K562 (cell line): Measurements from ENCODE around the gene FOXK2. TPM values are rescaled to one million over a fixed set of nuclear protein-coding genes. Genes with fewer than 3 reads are reported as not detected.

Experiments
- DMBX1 ChIP-seq: fragments of 250-450 bp; sonication (Bioruptor Pico); IDR thresholded peaks from 2 replicates; pipeline ENCODE4 v1.8.0; 2022; ENCODE audit warnings: inconsistent platforms, mild to moderate bottlenecking, moderate library complexity, borderline replicate concordance
- MYC ChIP-seq, 2 experiments: fragments of 250-450 bp in 1 of 2; sonication (Bioruptor Pico) in 1 of 2; IDR thresholded peaks; 2 replicates each; pipeline versions ENCODE4 v1.5.1 to v1.6.1; 2012 to 2021; ENCODE audit warnings: low read depth in 2 of 2, borderline replicate concordance in 1 of 2, improper control_type of control experiment in 1 of 2, low read length in 1 of 2, mild to moderate bottlenecking in 1 of 2, moderate library complexity in 1 of 2
- POLR2G ChIP-seq: fragments of 200-400 bp; formaldehyde crosslinking; IDR thresholded peaks from 2 replicates; pipeline ENCODE4 v1.6.1; 2017; ENCODE audit warnings: low read depth, mild to moderate bottlenecking, antibody characterized with exemption, low read length, moderate library complexity
- POLR2H ChIP-seq: IDR thresholded peaks from 2 replicates; pipeline ENCODE4 v1.6.1; 2016; ENCODE audit warnings: missing genetic modification characterization, low read depth, mild to moderate bottlenecking, control low read depth, missing compliant biosample characterization, moderate library complexity
- RHOXF2B ChIP-seq: fragments of 250-450 bp; sonication (Bioruptor Pico); conservative IDR thresholded peaks from 2 replicates; pipeline ENCODE4 v1.5.1; 2021
- SAP30 ChIP-seq: fragments of 200-600 bp; sonication (generic); IDR thresholded peaks from 2 replicates; pipeline ENCODE4 v1.6.1; 2012; ENCODE audit warnings: borderline replicate concordance, low read depth, mild to moderate bottlenecking, moderate library complexity, low read length, control low read depth, inconsistent platforms; ENCODE audit not compliant: insufficient read depth, poor library complexity, severe bottlenecking
- SMAD4 ChIP-seq: fragments of 250-450 bp; sonication (Bioruptor Pico); conservative IDR thresholded peaks from 2 replicates; pipeline ENCODE4 v1.8.0; 2021; ENCODE audit warnings: inconsistent platforms, mild to moderate bottlenecking, moderate library complexity
- ZNF444 ChIP-seq: fragments of 250-450 bp; sonication (Bioruptor Pico); IDR thresholded peaks from 2 replicates; pipeline ENCODE4 v1.4.0; 2020; ENCODE audit warnings: mild to moderate bottlenecking, moderate library complexity
- ZNF76 ChIP-seq: fragments of 250-450 bp; sonication (Bioruptor Pico); IDR thresholded peaks from 2 replicates; pipeline ENCODE4 v1.4.0; 2020; ENCODE audit warnings: mild to moderate bottlenecking, moderate library complexity, borderline replicate concordance
- ZNF79 ChIP-seq: fragments of 250-450 bp; sonication (Bioruptor Pico); IDR thresholded peaks from 2 replicates; pipeline ENCODE4 v1.4.0; 2020; ENCODE audit warnings: low read depth, mild to moderate bottlenecking, moderate library complexity
- polyA plus RNA-seq, 8 experiments: library from polyadenylated mRNA; depleted of rRNA in 4 of 8; stranded (reverse) in 5 of 8; unstranded in 3 of 8; fragments of >200 nt; fragmentation: Nextera tagmentation in 2 of 8; fragmentation: Illumina TruSeq in 1 of 8; extraction: Ambion mirVana in 2 of 8; extraction: Trizol in 1 of 8; gene quantifications; 2 replicates each; pipeline versions ENCODE4 v1.2.1 to v1.2.3, GENCODE V29; 2011 to 2014; ENCODE audit warnings: inconsistent platforms in 1 of 8, missing spikeins in 1 of 8
- total RNA-seq, 7 experiments: library from RNA; depleted of rRNA in 6 of 7; stranded (reverse); fragments of >200 nt in 6 of 7; fragmentation: Illumina TruSeq in 2 of 7; extraction: Trizol in 2 of 7; gene quantifications; 2 replicates each; pipeline versions ENCODE4 v1.2.1 to v1.2.3, GENCODE V29; 2011 to 2021; ENCODE audit warnings: low replicate concordance in 1 of 7
- TF ChIP-seq, protein P1 (sequence below): fragments of 250-450 bp; sonication (Bioruptor Pico); IDR thresholded peaks from 2 replicates; pipeline ENCODE4 v1.4.0; 2020; ENCODE audit warnings: mild to moderate bottlenecking, moderate library complexity, borderline replicate concordance
- TF ChIP-seq, protein P2 (sequence below), 2 experiments: fragments of 450-650 bp; conservative IDR thresholded peaks; 2 replicates each; pipeline ENCODE4 v1.6.1; 2017; ENCODE audit warnings: mild to moderate bottlenecking in 2 of 2, moderate library complexity in 2 of 2
- TF ChIP-seq, protein P3 (sequence below): sonication (generic); formaldehyde crosslinking; IDR thresholded peaks from 2 replicates; pipeline ENCODE4 v1.8.1; 2023; ENCODE audit warnings: mild to moderate bottlenecking, missing genetic modification reagents, moderate library complexity
- TF ChIP-seq, protein P4 (sequence below): fragments of 450-650 bp; IDR thresholded peaks from 2 replicates; pipeline ENCODE4 v1.6.1; 2016; ENCODE audit warnings: antibody characterized with exemption
- TF ChIP-seq, protein P5 (sequence below): sonication (generic); formaldehyde crosslinking; IDR thresholded peaks from 2 replicates; pipeline ENCODE4 v1.8.1; 2023; ENCODE audit warnings: mild to moderate bottlenecking, missing genetic modification reagents

The FOXK2 gene
- total and polyA plus RNA-seq, 9 of the 15 experiments (the other 6 are each of a cell fraction or from before 2014, with no cell fraction given) = 3.0 to 86.0 (median 44.1) TPM

DNA sequence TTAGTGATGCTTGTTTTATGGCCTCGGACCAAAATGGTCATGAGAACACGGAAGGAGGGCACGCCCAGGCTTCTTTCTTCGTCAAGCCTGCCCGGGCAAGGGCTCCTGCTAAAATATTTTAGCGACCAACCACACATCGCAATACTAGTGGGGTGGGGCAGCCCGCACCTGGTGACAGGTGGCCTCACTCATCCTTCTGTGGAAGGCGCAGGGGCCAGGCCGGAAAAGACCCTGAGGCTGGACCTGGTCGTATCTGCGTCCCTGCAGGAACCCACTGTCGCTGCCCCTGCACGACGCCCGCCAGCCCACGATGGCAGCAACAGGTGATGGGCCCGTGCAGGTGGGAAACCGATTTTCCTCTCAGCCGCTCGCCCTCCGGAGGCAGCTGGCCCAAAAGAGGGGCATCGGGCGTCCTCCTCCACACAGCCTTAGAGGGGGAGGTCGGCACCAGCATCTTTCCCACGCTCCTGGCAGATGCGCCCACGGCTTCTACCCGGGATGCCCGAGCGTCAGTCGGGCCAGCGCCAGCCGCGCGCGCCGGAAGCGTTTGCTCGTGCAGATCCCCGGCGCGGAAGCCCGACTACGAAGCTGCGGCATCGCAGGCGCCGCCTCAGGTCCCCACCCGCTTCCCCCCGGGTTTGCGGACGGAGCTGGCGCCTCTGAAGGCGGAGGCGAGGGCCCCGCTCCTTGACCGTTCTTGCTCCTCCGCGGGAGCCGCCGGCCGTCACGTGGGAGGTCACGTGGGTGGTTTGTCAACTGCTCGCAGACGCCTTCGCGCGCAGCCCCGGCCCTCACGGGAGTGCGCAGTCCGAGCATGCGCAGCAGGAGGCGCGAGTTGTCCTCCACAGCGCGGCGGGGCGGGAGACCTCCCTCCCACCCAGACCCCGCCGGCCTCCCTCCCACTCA lies 22.8 kb upstream of the FOXK2 start (continued):
- TF ChIP-seq DMBX1 (CRISPR knock-in tag) = peak; percentile 67; the same call in 1 of the 2 replicates
- TF ChIP-seq, protein P1, sequence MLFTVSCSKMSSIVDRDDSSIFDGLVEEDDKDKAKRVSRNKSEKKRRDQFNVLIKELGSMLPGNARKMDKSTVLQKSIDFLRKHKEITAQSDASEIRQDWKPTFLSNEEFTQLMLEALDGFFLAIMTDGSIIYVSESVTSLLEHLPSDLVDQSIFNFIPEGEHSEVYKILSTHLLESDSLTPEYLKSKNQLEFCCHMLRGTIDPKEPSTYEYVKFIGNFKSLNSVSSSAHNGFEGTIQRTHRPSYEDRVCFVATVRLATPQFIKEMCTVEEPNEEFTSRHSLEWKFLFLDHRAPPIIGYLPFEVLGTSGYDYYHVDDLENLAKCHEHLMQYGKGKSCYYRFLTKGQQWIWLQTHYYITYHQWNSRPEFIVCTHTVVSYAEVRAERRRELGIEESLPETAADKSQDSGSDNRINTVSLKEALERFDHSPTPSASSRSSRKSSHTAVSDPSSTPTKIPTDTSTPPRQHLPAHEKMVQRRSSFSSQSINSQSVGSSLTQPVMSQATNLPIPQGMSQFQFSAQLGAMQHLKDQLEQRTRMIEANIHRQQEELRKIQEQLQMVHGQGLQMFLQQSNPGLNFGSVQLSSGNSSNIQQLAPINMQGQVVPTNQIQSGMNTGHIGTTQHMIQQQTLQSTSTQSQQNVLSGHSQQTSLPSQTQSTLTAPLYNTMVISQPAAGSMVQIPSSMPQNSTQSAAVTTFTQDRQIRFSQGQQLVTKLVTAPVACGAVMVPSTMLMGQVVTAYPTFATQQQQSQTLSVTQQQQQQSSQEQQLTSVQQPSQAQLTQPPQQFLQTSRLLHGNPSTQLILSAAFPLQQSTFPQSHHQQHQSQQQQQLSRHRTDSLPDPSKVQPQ = peak; percentile 90
- peak; percentile 46; the same call in 1 of the 2 replicates for TF ChIP-seq ZNF76 (CRISPR knock-in tag)
- TF ChIP-seq, protein P2, sequence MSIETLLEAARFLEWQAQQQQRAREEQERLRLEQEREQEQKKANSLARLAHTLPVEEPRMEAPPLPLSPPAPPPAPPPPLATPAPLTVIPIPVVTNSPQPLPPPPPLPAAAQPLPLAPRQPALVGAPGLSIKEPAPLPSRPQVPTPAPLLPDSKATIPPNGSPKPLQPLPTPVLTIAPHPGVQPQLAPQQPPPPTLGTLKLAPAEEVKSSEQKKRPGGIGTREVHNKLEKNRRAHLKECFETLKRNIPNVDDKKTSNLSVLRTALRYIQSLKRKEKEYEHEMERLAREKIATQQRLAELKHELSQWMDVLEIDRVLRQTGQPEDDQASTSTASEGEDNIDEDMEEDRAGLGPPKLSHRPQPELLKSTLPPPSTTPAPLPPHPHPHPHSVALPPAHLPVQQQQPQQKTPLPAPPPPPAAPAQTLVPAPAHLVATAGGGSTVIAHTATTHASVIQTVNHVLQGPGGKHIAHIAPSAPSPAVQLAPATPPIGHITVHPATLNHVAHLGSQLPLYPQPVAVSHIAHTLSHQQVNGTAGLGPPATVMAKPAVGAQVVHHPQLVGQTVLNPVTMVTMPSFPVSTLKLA (conservative IDR thresholded peaks at IDR 0.05) = peak; percentile 94 to 97
- no peak for TF ChIP-seq POLR2H (tag)
- TF ChIP-seq, protein P3, sequence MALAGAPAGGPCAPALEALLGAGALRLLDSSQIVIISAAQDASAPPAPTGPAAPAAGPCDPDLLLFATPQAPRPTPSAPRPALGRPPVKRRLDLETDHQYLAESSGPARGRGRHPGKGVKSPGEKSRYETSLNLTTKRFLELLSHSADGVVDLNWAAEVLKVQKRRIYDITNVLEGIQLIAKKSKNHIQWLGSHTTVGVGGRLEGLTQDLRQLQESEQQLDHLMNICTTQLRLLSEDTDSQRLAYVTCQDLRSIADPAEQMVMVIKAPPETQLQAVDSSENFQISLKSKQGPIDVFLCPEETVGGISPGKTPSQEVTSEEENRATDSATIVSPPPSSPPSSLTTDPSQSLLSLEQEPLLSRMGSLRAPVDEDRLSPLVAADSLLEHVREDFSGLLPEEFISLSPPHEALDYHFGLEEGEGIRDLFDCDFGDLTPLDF (CRISPR knock-in tag) = peak; percentile 92
- peak; percentile 84 for TF ChIP-seq MYC (IDR thresholded peaks at IDR 0.05; ENCODE audit: low read depth, low read length)
- TF ChIP-seq MYC (CRISPR knock-in tag; IDR thresholded peaks at IDR 0.05; ENCODE audit: borderline replicate concordance, low read depth) = peak; percentile 52; the same call in 1 of the 2 replicates
- peak; percentile 79 for TF ChIP-seq SMAD4 (CRISPR knock-in tag)
- 0 out of 2 replicates have a peak, but pooled peaks have one; percentile 23 for TF ChIP-seq ZNF79 (CRISPR knock-in tag)
- TF ChIP-seq ZNF444 (CRISPR knock-in tag) = no peak
- no peak for TF ChIP-seq RHOXF2B (CRISPR knock-in tag)
- TF ChIP-seq, protein P4, sequence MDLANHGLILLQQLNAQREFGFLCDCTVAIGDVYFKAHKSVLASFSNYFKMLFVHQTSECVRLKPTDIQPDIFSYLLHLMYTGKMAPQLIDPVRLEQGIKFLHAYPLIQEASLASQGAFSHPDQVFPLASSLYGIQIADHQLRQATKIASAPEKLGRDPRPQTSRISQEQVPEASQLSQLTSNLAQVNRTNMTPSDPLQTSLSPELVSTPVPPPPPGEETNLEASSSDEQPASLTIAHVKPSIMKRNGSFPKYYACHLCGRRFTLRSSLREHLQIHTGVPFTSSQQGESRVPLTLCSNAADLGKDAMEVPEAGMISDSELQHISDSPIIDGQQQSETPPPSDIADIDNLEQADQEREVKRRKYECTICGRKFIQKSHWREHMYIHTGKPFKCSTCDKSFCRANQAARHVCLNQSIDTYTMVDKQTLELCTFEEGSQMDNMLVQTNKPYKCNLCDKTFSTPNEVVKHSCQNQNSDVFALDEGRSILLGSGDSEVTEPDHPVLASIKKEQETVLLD = peak; percentile 40; the same call in 1 of the 2 replicates
- TF ChIP-seq, protein P5, sequence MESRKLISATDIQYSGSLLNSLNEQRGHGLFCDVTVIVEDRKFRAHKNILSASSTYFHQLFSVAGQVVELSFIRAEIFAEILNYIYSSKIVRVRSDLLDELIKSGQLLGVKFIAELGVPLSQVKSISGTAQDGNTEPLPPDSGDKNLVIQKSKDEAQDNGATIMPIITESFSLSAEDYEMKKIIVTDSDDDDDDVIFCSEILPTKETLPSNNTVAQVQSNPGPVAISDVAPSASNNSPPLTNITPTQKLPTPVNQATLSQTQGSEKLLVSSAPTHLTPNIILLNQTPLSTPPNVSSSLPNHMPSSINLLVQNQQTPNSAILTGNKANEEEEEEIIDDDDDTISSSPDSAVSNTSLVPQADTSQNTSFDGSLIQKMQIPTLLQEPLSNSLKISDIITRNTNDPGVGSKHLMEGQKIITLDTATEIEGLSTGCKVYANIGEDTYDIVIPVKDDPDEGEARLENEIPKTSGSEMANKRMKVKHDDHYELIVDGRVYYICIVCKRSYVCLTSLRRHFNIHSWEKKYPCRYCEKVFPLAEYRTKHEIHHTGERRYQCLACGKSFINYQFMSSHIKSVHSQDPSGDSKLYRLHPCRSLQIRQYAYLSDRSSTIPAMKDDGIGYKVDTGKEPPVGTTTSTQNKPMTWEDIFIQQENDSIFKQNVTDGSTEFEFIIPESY (CRISPR knock-in tag) = peak; percentile 62; the same call in 1 of the 2 replicates
- peak; percentile 63 for TF ChIP-seq SAP30
- peak; percentile 88 for TF ChIP-seq POLR2G
